Heart right ventricle (tissue), 16 donors: Measurements from ENCODE around the gene GREB1. TPM values are rescaled to one million over a fixed set of nuclear protein-coding genes. Genes with fewer than 3 reads are reported as not detected.

Source experiments
- ATAC-seq, 8 donors: fragments of 200-7000 bp; cut with Tn5 transposase; one replicate each; pipeline ENCODE4 v1.9.1; 2020; ENCODE audit warnings: mild to moderate bottlenecking in 8 of 8, moderate library complexity in 8 of 8, moderate number of reproducible peaks in 1 of 8
- DNase-seq, 2 donors: peaks; one replicate each; pipeline ENCODE4 v3.0.0-alpha.2; 2020
- H3K27ac ChIP-seq, 10 donors: fragments of 200-600 bp; sonication (generic) in 2 of 10; one replicate each; pipeline versions ENCODE4 v1.5.0 to v1.8.0; 2020 to 2022; ENCODE audit warnings: mild to moderate bottlenecking in 3 of 10
- H3K27me3 ChIP-seq, 7 donors: fragments of 200-600 bp; one replicate each; pipeline ENCODE4 v1.8.0; 2021 to 2022; ENCODE audit warnings: mild to moderate bottlenecking in 2 of 7
- H3K36me3 ChIP-seq, 9 donors: fragments of 200-600 bp; sonication (generic) in 1 of 9; one replicate each; pipeline versions ENCODE4 v1.5.0 to v1.8.0; 2020 to 2022; ENCODE audit warnings: mild to moderate bottlenecking in 2 of 9
- H3K4me1 ChIP-seq, 9 donors: fragments of 200-600 bp; sonication (generic) in 1 of 9; one replicate each; pipeline versions ENCODE4 v1.5.0 to v1.8.0; 2020 to 2022; ENCODE audit warnings: mild to moderate bottlenecking in 4 of 9
- H3K4me3 ChIP-seq, 10 donors: fragments of 200-600 bp; sonication (generic) in 2 of 10; one replicate each; pipeline versions ENCODE4 v1.5.0 to v1.8.0; 2020 to 2022; ENCODE audit warnings: mild to moderate bottlenecking in 7 of 10, moderate library complexity in 2 of 10
- H3K9me3 ChIP-seq, 11 donors: fragments of 200-600 bp in 10 of 11; sonication (generic) in 2 of 11; one replicate each; pipeline versions ENCODE4 v1.5.0 to v1.8.0; 2013 to 2022; ENCODE audit warnings: mild to moderate bottlenecking in 2 of 11, control low read depth in 1 of 11, moderate library complexity in 1 of 11
- CTCF ChIP-seq, 9 donors: fragments of 200-600 bp; sonication (generic) in 2 of 9; IDR thresholded peaks; one replicate each; pipeline versions ENCODE4 v1.5.0 to v1.8.0; 2021 to 2022; ENCODE audit warnings: antibody characterized with exemption in 9 of 9, mild to moderate bottlenecking in 5 of 9, moderate library complexity in 1 of 9
- WGBS, 2 donors: extraction: QIAGEN DNeasy Blood & Tissue Kit; methylation state at CpG; one replicate each; pipeline ENCODE4 v1.1.7; 2013; ENCODE audit warnings: inconsistent platforms in 1 of 2; 5-methylcytosine and 5-hydroxymethylcytosine counted together
- intact Hi-C, 10 donors: fragments of 100-400 bp; cut with DNase I; formaldehyde crosslinking; loops; one replicate each; pipeline versions ENCODE4 v1.11.1 to v1.14.2; 2022
- polyA plus RNA-seq, 2 donors: library from polyadenylated mRNA; stranded (reverse); fragments of 200-250 nt; gene quantifications; one replicate each; pipeline ENCODE4 v1.2.3, GENCODE V29; 2013
- total RNA-seq, 10 donors: library from RNA; stranded (reverse); fragmentation: NEBNext Ultra II Directional in 3 of 10; extraction: Animal tissue kit (Norgen Biotek cat#: 25700) in 3 of 10; gene quantifications; one replicate each; pipeline versions ENCODE4 v1.2.1 to v1.2.4, GENCODE V29; 2021 to 2023
- donor health status: Arrhythmogenic right ventricular cardiomyopathy.
- donor health status: ischemic (EF 13 %, LVEDD 7.1; RV severe dilation, severe dysfunction).
- donor health status: healthy with polysubstance abuse.
- donor health status: DM: no; HTN: yes; CAD: no.
- donor health status: DM: no; HTN: no; CAD: no.
- donor health status: ischemic (EF 25% LVEDD 6.9; RV normal size, moderate dysfunction).
- donor health status: ischemic (EF 25% LVEDD 5.7; RV mildly dilated, moderate dysfunction).
- donor health status: healthy.
- donor health status: DM: yes; HTN: yes; CAD: no.
- donor health status: Ischemic cardiomyopathy.
- donor health status: ischemic (EF 35%, LVEDD 5.7; RV mildly dilated, moderate dysfunction).
- donor health status: nonischemic (EF 11% LVEDD 7.7; RV severe dilation, severe dysfunction).
- donor health status: DM: yes; HTN: yes; CAD: no.
- donor health status: PGD.
- donor health status: ischemic (EF 29% LVEDD 5.4; RV normal size, mild dysfunction).
- donor health status: nonischemic (EF 23%, LVEDD 6.1; RV moderate dilation, normal function).

The GREB1 gene
- total and polyA plus RNA-seq, 12 donors, result 1.2 to 15.6 (median 7.8) TPM

- ATAC-seq, result peak in 1 of 8 donors; percentile 15
- no peak overlapping the region for H3K27ac ChIP-seq
- H3K36me3 ChIP-seq, result peaks cover 0 to 17% (median 0%) of the 10 kb centered on the region in 9 donors
- H3K27me3 ChIP-seq, result no peaks in the 10 kb centered on the region
- intact Hi-C loops, result no loop called here
- TF ChIP-seq CTCF (IDR thresholded peaks at IDR 0.05), result no peak
- WGBS, 2 donors, result 95 to 97% methylated on average over 8 to 10 of the region's 10 CpGs
- peaks cover 0 to 1% (median 0%) of the 10 kb centered on the region in 9 donors for H3K4me1 ChIP-seq
- no peak for DNase-seq
- no peak overlapping the region for H3K4me3 ChIP-seq
- no peaks in the 10 kb centered on the region for H3K9me3 ChIP-seq
Measured at GRCh38 chr2:11596801-11597200, 63.0 kb downstream of the GREB1 start.

- H3K9me3 ChIP-seq, result no peaks in the 10 kb centered on the region
- WGBS, 2 donors, result 90 to 91% methylated on average over 10 of the region's 10 CpGs
- H3K27ac ChIP-seq, result no peak overlapping the region
- DNase-seq (no peak), ATAC-seq (no peak)
- H3K36me3 ChIP-seq, result peaks cover 0 to 17% (median 0%) of the 10 kb centered on the region in 9 donors
- intact Hi-C loops, result no loop called here
- H3K27me3 ChIP-seq, result no peaks in the 10 kb centered on the region
- no peak for TF ChIP-seq CTCF (IDR thresholded peaks at IDR 0.05)
- H3K4me1 ChIP-seq, result peaks cover 0 to 6% (median 0%) of the 10 kb centered on the region in 9 donors
- no peak overlapping the region for H3K4me3 ChIP-seq
Measured at GRCh38 chr2:11597538-11598225, 63.8 kb downstream of the GREB1 start.

- H3K27ac ChIP-seq, result no peak overlapping the region
- no peaks in the 10 kb centered on the region for H3K9me3 ChIP-seq
- H3K27me3 ChIP-seq, result no peaks in the 10 kb centered on the region
- 74 to 81% methylated on average over 9 of the region's 9 CpGs for WGBS, 2 donors
- ATAC-seq (no peak), DNase-seq (no peak)
- H3K4me1 ChIP-seq, result peaks cover 0 to 6% (median 0%) of the 10 kb centered on the region in 9 donors
- intact Hi-C loops, result no loop called here
- peaks cover 0 to 18% (median 0%) of the 10 kb centered on the region in 9 donors for H3K36me3 ChIP-seq
- TF ChIP-seq CTCF (IDR thresholded peaks at IDR 0.05), result no peak
- no peak overlapping the region for H3K4me3 ChIP-seq
Measured at GRCh38 chr2:11598228-11598731, 64.4 kb downstream of the GREB1 start.

GRCh38 chr2:11602563-11603204, 68.8 kb downstream of the GREB1 start:
- Histone ChIP-seq H3K36me3 (peaks cover 0 to 21% (median 0%) of the 10 kb centered on the region in 9 donors), H3K27me3 (no peaks in the 10 kb centered on the region), H3K9me3 (no peaks in the 10 kb centered on the region), H3K4me1 (peaks cover 0 to 6% (median 0%) of the 10 kb centered on the region in 9 donors), H3K27ac (no peak overlapping the region), H3K4me3 (no peak overlapping the region)
- ATAC-seq (no peak), DNase-seq (no peak)
- TF ChIP-seq CTCF (IDR thresholded peaks at IDR 0.05), result no peak
- WGBS, 2 donors, result 65 to 70% methylated on average over 7 of the region's 7 CpGs
- intact Hi-C loops, result no loop called here
